Endothelial cell of umbilical vein (primary cell): ENCODE measurements around the gene ENPP4.

Experiments used
- CTCF ChIP-seq, 2 donors: IDR thresholded peaks; 1 replicate in 1 of 2; 2 replicates in 1 of 2; pipeline ENCODE4 v1.5.1; 2011; ENCODE audit warnings: low read length in 2 of 2, mild to moderate bottlenecking in 2 of 2, moderate library complexity in 2 of 2, control low read depth in 1 of 2, inconsistent platforms in 1 of 2, low read depth in 1 of 2; ENCODE audit not compliant: insufficient read depth in 1 of 2; ENCODE audit errors: extremely low read depth in 1 of 2
- EZH2 ChIP-seq: IDR thresholded peaks from 2 replicates; pipeline ENCODE4 v1.6.1; 2012; ENCODE audit warnings: borderline replicate concordance, low read depth, mild to moderate bottlenecking, moderate library complexity, low read length, inconsistent platforms; ENCODE audit not compliant: severe bottlenecking
- JUN ChIP-seq: IDR thresholded peaks from 2 replicates; pipeline ENCODE4 v1.6.1; 2011; ENCODE audit warnings: borderline replicate concordance, low read depth; ENCODE audit not compliant: insufficient read length, insufficient read depth
- MAX ChIP-seq: IDR thresholded peaks from 2 replicates; pipeline ENCODE4 v1.6.1; 2011; ENCODE audit not compliant: insufficient read depth, insufficient read length
- POLR2A ChIP-seq: IDR thresholded peaks from 2 replicates; pipeline ENCODE4 v1.6.1; 2012; ENCODE audit warnings: low read depth, mild to moderate bottlenecking, control low read depth, low read length
- POLR2AphosphoS5 ChIP-seq: IDR thresholded peaks from 2 replicates; pipeline ENCODE4 v1.6.1; 2012; ENCODE audit warnings: low read depth, mild to moderate bottlenecking, control low read depth, low read length, moderate library complexity; ENCODE audit not compliant: insufficient read depth

GRCh38 chr6:46104209-46104608 lies 25.6 kb upstream of the ENPP4 start:
- TF ChIP-seq EZH2 (no peak), POLR2A (no peak), JUN (no peak), CTCF (IDR thresholded peaks at IDR 0.05; ENCODE audit: extremely low read depth in 1 of 2, insufficient read depth in 1 of 2, low read depth in 1 of 2, low read length in 2 of 2) (no peak), POLR2AphosphoS5 (no peak), MAX (no peak)
